Heart left ventricle (tissue), 16 donors: ENCODE measurements around the gene MACROD1. TPM values are rescaled to one million over a fixed set of nuclear protein-coding genes. Genes with fewer than 3 reads are reported as not detected.
A peak's percentile ranks its signal among the peaks of the same experiment; 100 is the strongest.

ENCODE experiments used
- ATAC-seq, 4 donors: fragments of 200-7000 bp; cut with Tn5 transposase; one replicate each; pipeline ENCODE4 v1.9.1; 2020 to 2022; ENCODE audit warnings: moderate library complexity in 4 of 4, mild to moderate bottlenecking in 3 of 4, moderate number of reproducible peaks in 1 of 4
- DNase-seq, 5 donors: peaks; one replicate each; pipeline ENCODE4 v3.0.0-alpha.2; 2020
- H3K27ac ChIP-seq, 12 donors: fragments of 200-600 bp; sonication (generic) in 4 of 12; one replicate each; pipeline versions ENCODE4 v1.5.0 to v1.8.0; 2016 to 2022; ENCODE audit warnings: mild to moderate bottlenecking in 2 of 12
- H3K27me3 ChIP-seq, 9 donors: fragments of 200-600 bp; sonication (generic) in 2 of 9; one replicate each; pipeline versions ENCODE4 v1.5.1 to v1.8.0; 2016 to 2022; ENCODE audit warnings: mild to moderate bottlenecking in 3 of 9
- H3K36me3 ChIP-seq, 9 donors: fragments of 200-600 bp; sonication (generic) in 2 of 9; one replicate each; pipeline versions ENCODE4 v1.5.0 to v1.8.0; 2018 to 2022; ENCODE audit warnings: mild to moderate bottlenecking in 2 of 9
- H3K4me1 ChIP-seq, 12 donors: fragments of 200-600 bp; sonication (generic) in 4 of 12; one replicate each; pipeline versions ENCODE4 v1.5.0 to v1.8.0; 2016 to 2022; ENCODE audit warnings: mild to moderate bottlenecking in 3 of 12
- H3K4me3 ChIP-seq, 12 donors: fragments of 200-600 bp; sonication (generic) in 4 of 12; one replicate each; pipeline versions ENCODE4 v1.5.0 to v1.8.0; 2017 to 2022; ENCODE audit warnings: mild to moderate bottlenecking in 9 of 12, moderate library complexity in 4 of 12
- H3K9me3 ChIP-seq, 12 donors: fragments of 200-600 bp; sonication (generic) in 4 of 12; one replicate each; pipeline versions ENCODE4 v1.5.0 to v1.8.0; 2016 to 2022; ENCODE audit warnings: mild to moderate bottlenecking in 1 of 12
- POLR2A ChIP-seq, 2 donors: fragments of 450-650 bp; IDR thresholded peaks; one replicate each; pipeline ENCODE4 v1.6.1; 2017; ENCODE audit warnings: antibody characterized with exemption in 2 of 2, mild to moderate bottlenecking in 2 of 2, moderate library complexity in 2 of 2
- WGBS, 4 donors: extraction: QIAGEN DNeasy Blood & Tissue Kit in 2 of 4; methylation state at CpG; one replicate each; pipeline versions ENCODE4 v1.1.5 to v1.1.7; 2013 to 2018; 5-methylcytosine and 5-hydroxymethylcytosine counted together
- intact Hi-C, 10 donors: fragments of 100-400 bp; cut with DNase I; formaldehyde crosslinking; loops; one replicate each; pipeline versions ENCODE4 v1.11.1 to v1.14.2; 2022
- polyA plus RNA-seq, 2 donors: library from polyadenylated mRNA; stranded (reverse); fragments of 200-250 nt; gene quantifications; one replicate each; pipeline ENCODE4 v1.2.3, GENCODE V29; 2013
- total RNA-seq, 9 donors: library from RNA; depleted of rRNA in 2 of 9; stranded (reverse); fragments of >200 nt in 2 of 9; fragmentation: NEBNext Ultra II Directional in 3 of 9; extraction: Animal tissue kit (Norgen Biotek cat#: 25700) in 3 of 9; gene quantifications; one replicate each; pipeline versions ENCODE4 v1.1.0 to v1.2.4, GENCODE V29; 2016 to 2023
- TF ChIP-seq, protein P1 (sequence below), 12 donors: fragments of 200-600 bp; sonication (generic) in 4 of 12; IDR thresholded peaks; one replicate each; pipeline versions ENCODE4 v1.5.0 to v1.8.0; 2018 to 2022; ENCODE audit warnings: antibody characterized with exemption in 12 of 12, mild to moderate bottlenecking in 5 of 12
- donor health status: ischemic (EF 13 %, LVEDD 7.1; RV severe dilation, severe dysfunction).
- donor health status: healthy with polysubstance abuse.
- donor health status: DM: no; HTN: yes; CAD: no.
- donor health status: DM: no; HTN: no; CAD: no.
- donor health status: ischemic (EF 25% LVEDD 6.9; RV normal size, moderate dysfunction).
- donor health status: ischemic (EF 25% LVEDD 5.7; RV mildly dilated, moderate dysfunction).
- donor health status: healthy.
- donor health status: DM: yes; HTN: yes; CAD: no.
- donor health status: ischemic (EF 35%, LVEDD 5.7; RV mildly dilated, moderate dysfunction).
- donor health status: nonischemic (EF 11% LVEDD 7.7; RV severe dilation, severe dysfunction).
- donor health status: DM: yes; HTN: yes; CAD: no.
- donor health status: PGD.
- donor health status: ischemic (EF 29% LVEDD 5.4; RV normal size, mild dysfunction).
- donor health status: nonischemic (EF 23%, LVEDD 6.1; RV moderate dilation, normal function).

The MACROD1 gene
- total and polyA plus RNA-seq, 11 donors, result 48.9 to 287 (median 116) TPM

DNA sequence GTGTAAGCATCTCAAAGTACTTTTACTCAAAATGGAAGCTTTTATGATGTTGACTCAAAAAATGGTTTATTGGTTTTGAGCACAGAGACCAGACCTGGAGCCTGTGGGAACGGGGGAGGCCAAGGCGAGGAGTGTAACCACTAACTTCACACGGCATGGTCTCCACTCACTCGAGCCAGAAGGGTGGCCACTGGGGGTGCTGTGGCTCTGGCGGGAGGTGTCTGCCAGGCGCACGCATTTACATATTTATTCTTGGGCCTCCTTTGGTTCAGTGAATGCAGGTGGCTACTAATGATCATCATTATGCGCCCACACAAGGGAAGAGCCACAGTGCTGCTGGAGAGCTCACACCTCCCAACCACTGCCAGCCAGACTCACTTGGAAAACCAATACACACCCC is 65.6 kb downstream of the MACROD1 start:
- no peak for ATAC-seq
- Histone ChIP-seq H3K9me3 (no peaks in the 10 kb centered on the region), H3K36me3 (no peaks in the 10 kb centered on the region), H3K4me3 (no peak overlapping the region), H3K27ac (no peak overlapping the region), H3K27me3 (no peaks in the 10 kb centered on the region), H3K4me1 (peaks cover 0 to 12% (median 0%) of the 10 kb centered on the region in 12 donors)
- 71 to 79% (median 78%) methylated on average over 8 of the region's 8 CpGs for WGBS, 4 donors
- TF ChIP-seq, protein P1, sequence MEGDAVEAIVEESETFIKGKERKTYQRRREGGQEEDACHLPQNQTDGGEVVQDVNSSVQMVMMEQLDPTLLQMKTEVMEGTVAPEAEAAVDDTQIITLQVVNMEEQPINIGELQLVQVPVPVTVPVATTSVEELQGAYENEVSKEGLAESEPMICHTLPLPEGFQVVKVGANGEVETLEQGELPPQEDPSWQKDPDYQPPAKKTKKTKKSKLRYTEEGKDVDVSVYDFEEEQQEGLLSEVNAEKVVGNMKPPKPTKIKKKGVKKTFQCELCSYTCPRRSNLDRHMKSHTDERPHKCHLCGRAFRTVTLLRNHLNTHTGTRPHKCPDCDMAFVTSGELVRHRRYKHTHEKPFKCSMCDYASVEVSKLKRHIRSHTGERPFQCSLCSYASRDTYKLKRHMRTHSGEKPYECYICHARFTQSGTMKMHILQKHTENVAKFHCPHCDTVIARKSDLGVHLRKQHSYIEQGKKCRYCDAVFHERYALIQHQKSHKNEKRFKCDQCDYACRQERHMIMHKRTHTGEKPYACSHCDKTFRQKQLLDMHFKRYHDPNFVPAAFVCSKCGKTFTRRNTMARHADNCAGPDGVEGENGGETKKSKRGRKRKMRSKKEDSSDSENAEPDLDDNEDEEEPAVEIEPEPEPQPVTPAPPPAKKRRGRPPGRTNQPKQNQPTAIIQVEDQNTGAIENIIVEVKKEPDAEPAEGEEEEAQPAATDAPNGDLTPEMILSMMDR (IDR thresholded peaks at IDR 0.05), result no peak
- no peak for TF ChIP-seq POLR2A (IDR thresholded peaks at IDR 0.05)
- intact Hi-C loops, result no loop called here
- DNase-seq, result no peak

DNA sequence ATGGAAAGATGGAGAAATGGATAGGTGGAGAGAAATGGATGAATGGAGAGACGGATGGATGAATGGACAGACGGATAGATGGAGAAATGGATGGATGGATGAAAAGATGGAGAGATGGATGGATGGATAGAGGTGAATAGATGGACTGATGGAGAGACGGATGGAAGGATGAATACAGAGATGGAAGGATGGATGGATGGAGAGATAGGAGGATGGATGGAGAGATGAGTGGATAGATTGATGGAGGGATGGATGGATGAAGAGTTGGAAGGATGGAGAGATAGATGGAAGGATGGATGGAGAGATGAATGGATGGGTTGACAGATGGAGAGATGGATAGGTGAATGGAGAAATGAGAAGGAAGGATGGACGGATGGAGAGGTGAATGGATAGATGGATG is 66.5 kb downstream of the MACROD1 start:
- no peaks in the 10 kb centered on the region for H3K9me3 ChIP-seq
- ATAC-seq, result no peak
- no peak overlapping the region for H3K27ac ChIP-seq
- intact Hi-C loops, result no loop called here
- H3K36me3 ChIP-seq, result no peaks in the 10 kb centered on the region
- H3K27me3 ChIP-seq, result no peaks in the 10 kb centered on the region
- peaks cover 0 to 10% (median 0%) of the 10 kb centered on the region in 12 donors for H3K4me1 ChIP-seq
- 70 to 98% (median 85%) methylated on average over 4 of the region's 4 CpGs for WGBS, 4 donors
- DNase-seq, result no peak
- TF ChIP-seq, protein P1 (IDR thresholded peaks at IDR 0.05), result no peak
- no peak for TF ChIP-seq POLR2A (IDR thresholded peaks at IDR 0.05)
- no peak overlapping the region for H3K4me3 ChIP-seq

DNA sequence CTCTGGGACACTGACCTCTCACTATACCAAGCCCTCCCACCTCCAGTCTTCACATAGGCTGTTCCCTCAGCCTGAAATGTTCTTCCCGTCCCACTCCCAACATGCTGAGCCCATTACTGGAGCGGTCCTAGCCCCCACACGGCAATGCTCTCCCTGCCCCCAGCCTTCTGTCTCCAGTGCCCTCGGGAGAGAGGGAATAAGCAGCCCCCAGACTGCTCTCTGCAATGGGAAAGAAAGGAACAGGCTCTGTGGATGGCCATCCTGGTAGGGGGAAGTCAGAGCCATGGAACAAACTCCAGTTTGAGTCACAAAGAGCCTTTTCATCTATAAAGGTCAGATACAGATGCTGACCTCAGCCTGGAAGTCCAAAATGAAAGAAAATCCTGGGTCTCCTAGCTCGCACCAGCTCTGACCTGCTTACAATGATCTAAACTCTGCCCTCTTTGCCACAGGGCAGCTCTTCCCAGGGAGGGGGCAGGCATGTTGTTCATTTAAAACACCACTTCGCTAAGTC is 67.5 kb downstream of the MACROD1 start:
- no peak overlapping the region for H3K4me3 ChIP-seq
- no peaks in the 10 kb centered on the region for H3K36me3 ChIP-seq
- peaks cover 0 to 16% (median 0%) of the 10 kb centered on the region in 12 donors for H3K4me1 ChIP-seq
- peak overlapping the region in 1 of 12 donors; percentile 81 for H3K27ac ChIP-seq
- TF ChIP-seq POLR2A (IDR thresholded peaks at IDR 0.05), result no peak
- TF ChIP-seq, protein P1 (IDR thresholded peaks at IDR 0.05), result no peak
- 73 to 88% (median 86%) methylated on average over 6 of the region's 6 CpGs for whole genome bisulfite sequencing, 4 donors
- H3K9me3 ChIP-seq, result no peaks in the 10 kb centered on the region
- ATAC-seq (no peak), DNase-seq (no peak)
- no peaks in the 10 kb centered on the region for H3K27me3 ChIP-seq
- intact Hi-C loops, result no loop called here

DNA sequence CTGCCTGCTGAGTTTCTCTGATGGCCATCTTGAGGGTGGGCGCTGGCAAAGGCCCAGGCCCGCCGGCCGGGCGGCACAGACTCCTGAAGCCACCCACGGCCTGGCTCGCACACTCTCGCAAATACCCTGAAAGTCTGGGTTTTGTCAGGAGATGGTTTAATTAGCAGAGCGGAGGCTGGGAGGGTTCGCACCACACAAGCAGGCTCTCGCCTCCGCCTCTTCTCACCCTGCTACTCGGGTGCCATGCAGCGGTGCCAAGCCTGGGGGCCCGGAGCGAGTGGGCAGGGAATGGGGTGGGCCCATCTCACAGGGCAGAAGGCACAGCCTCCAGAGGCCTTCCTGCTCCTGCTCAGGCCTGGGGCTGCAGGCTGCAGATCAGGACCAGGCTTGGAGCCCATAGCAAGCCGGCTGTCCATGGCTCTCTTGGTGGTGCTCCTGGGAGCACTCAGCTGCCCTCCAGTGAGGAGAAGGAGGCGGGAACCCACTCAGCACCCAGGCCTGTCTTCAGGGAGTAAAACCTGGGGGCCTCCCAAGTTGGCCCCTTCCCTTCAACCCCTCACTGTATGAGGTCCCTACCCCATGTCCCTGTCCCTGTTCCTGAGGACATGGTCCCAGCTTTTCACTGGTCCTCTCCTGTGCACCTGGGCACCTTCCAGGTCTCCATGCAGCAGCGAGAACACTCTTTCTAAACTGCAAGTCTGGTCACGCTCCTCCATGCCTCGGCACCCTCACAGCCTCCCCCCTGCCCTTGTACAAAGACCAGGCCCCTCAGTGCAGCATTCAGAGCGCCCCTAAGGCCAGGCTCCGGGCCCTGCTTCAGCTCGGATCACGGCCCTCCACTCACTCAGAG is 68.2 kb downstream of the MACROD1 start:
- H3K9me3 ChIP-seq, result no peaks in the 10 kb centered on the region
- H3K27me3 ChIP-seq, result no peaks in the 10 kb centered on the region
- H3K27ac ChIP-seq, result peak overlapping the region in 1 of 12 donors; percentile 81
- H3K4me1 ChIP-seq, result peaks cover 0 to 16% (median 0%) of the 10 kb centered on the region in 12 donors
- WGBS, 4 donors, result 87 to 92% (median 90%) methylated on average over 19 to 25 of the region's 25 CpGs
- intact Hi-C loops, result no loop called here
- ATAC-seq, result no peak
- TF ChIP-seq, protein P1 (IDR thresholded peaks at IDR 0.05), result no peak
- no peak for TF ChIP-seq POLR2A (IDR thresholded peaks at IDR 0.05)
- DNase-seq, result no peak
- no peaks in the 10 kb centered on the region for H3K36me3 ChIP-seq
- no peak overlapping the region for H3K4me3 ChIP-seq
